Gastrocnemius medialis (tissue), 4 donors: Measurements from ENCODE around the gene ZNF503. TPM values are rescaled to one million over a fixed set of nuclear protein-coding genes. Genes with fewer than 3 reads are reported as not detected.

Source experiments
- ATAC-seq, 2 donors: fragments of 150-250 bp; one replicate each; pipeline ENCODE4 v1.9.1; 2016
- DNase-seq, 2 donors: peaks; one replicate each; pipeline ENCODE4 v3.0.0-alpha.2; 2019
- H3K27ac ChIP-seq, 4 donors: fragments of 200-600 bp; sonication (generic); 1 replicate in 1 of 4; 2 replicates in 3 of 4; pipeline ENCODE4 v1.5.1; 2016 to 2018; ENCODE audit warnings: mild to moderate bottlenecking in 2 of 4, moderate library complexity in 1 of 4
- H3K27me3 ChIP-seq, 3 donors: fragments of 200-600 bp; sonication (generic) in 2 of 3; 1 replicate in 1 of 3; 2 replicates in 2 of 3; pipeline versions ENCODE4 v1.5.1 to v1.6.0; 2016 to 2019; ENCODE audit warnings: mild to moderate bottlenecking in 1 of 3, moderate library complexity in 1 of 3
- H3K36me3 ChIP-seq, 2 donors: fragments of 200-600 bp; sonication (generic) in 1 of 2; one replicate each; pipeline ENCODE4 v1.5.1; 2017 to 2018
- H3K4me1 ChIP-seq, 2 donors: fragments of 200-600 bp; sonication (generic) in 1 of 2; one replicate each; pipeline ENCODE4 v1.5.1; 2016 to 2017; ENCODE audit warnings: mild to moderate bottlenecking in 2 of 2
- H3K4me3 ChIP-seq, 4 donors: fragments of 200-600 bp; sonication (generic) in 3 of 4; 1 replicate in 1 of 4; 2 replicates in 3 of 4; pipeline ENCODE4 v1.5.1; 2016 to 2019; ENCODE audit warnings: mild to moderate bottlenecking in 2 of 4
- H3K9me3 ChIP-seq, 3 donors: fragments of 200-600 bp; sonication (generic) in 2 of 3; 1 replicate in 1 of 3; 2 replicates in 2 of 3; pipeline ENCODE4 v1.5.1; 2016 to 2019
- CTCF ChIP-seq, 5 experiments: fragments of 450-650 bp in 3 of 5; fragments of 200-600 bp in 2 of 5; sonication (generic) in 2 of 5; IDR thresholded peaks in 4 of 5; conservative IDR thresholded peaks in 1 of 5; 1 replicate in 4 of 5; 2 replicates in 1 of 5; pipeline ENCODE4 v1.5.1; 2016 to 2019; ENCODE audit warnings: antibody characterized with exemption in 5 of 5, mild to moderate bottlenecking in 3 of 5, moderate library complexity in 3 of 5
- POLR2A ChIP-seq, 2 donors: fragments of 450-650 bp; IDR thresholded peaks; one replicate each; pipeline ENCODE4 v1.6.1; 2017; ENCODE audit warnings: antibody characterized with exemption in 2 of 2, mild to moderate bottlenecking in 2 of 2, moderate library complexity in 2 of 2
- in situ Hi-C, 4 donors: fragments of 200-750 bp; cut with MboI; loops; one replicate each; pipeline versions ENCODE4 v1.15.0 to v1.8.0; 2017; ENCODE audit warnings: low sequenced_read_pairs in 4 of 4
- intact Hi-C: fragments of 100-400 bp; cut with DNase I; formaldehyde crosslinking; loops from one replicate; pipeline ENCODE4 v1.15.1; 2023; ENCODE audit warnings: low total_unique reads
- total RNA-seq, 4 donors: library from RNA; depleted of rRNA; stranded (reverse); fragments of >200 nt; gene quantifications; one replicate each; pipeline versions ENCODE4 v1.1.0 to v1.2.3, GENCODE V29; 2016

Gene ZNF503
- total RNA-seq, 4 donors from 2014 or later, result 1.7 to 2.0 (median 1.8) TPM

GRCh38 chr10:75398200-75398691 lies 3.3 kb downstream of the ZNF503 start:
- DNase-seq (no peak), ATAC-seq (no peak)
- Histone ChIP-seq H3K27me3 (peaks cover 2 to 31% (median 23%) of the 10 kb centered on the region in 3 donors), H3K4me3 (peak overlapping the region in 2 of 4 donors; percentile 57 to 71), H3K36me3 (no peaks in the 10 kb centered on the region), H3K4me1 (peaks cover 0 to 25% of the 10 kb centered on the region in 2 donors), H3K27ac (peak overlapping the region in 3 of 4 donors; percentile 24 to 98 (median 97)), H3K9me3 (no peaks in the 10 kb centered on the region)
- in situ Hi-C loops, result loop anchor here (10.0 to 25.0 kb wide), 5 partner anchors 637 to 1164 kb away; no protein-coding TSS in a partner anchor
- TF ChIP-seq POLR2A (IDR thresholded peaks at IDR 0.05) (no peak), CTCF (IDR thresholded peaks at IDR 0.05 in 4 of 5, conservative IDR thresholded peaks at IDR 0.05 in 1 of 5) (no peak)
- intact Hi-C loops, result loop anchor here (5.0 kb wide), 1 partner anchor 904 kb away; no protein-coding TSS in a partner anchor

- peaks cover 2 to 25% (median 22%) of the 10 kb centered on the region in 3 donors for H3K27me3 ChIP-seq
- H3K27ac ChIP-seq, result peak overlapping the region; percentile 21 to 58 (median 54)
- H3K36me3 ChIP-seq, result no peaks in the 10 kb centered on the region
- DNase-seq, result no peak
- no peak for ATAC-seq
- in situ Hi-C loops (loop anchor here (10.0 to 25.0 kb wide), 5 partner anchors 637 to 1165 kb away; no protein-coding TSS in a partner anchor), intact Hi-C loops (loop anchor here (5.0 kb wide), 1 partner anchor 905 kb away; no protein-coding TSS in a partner anchor)
- TF ChIP-seq POLR2A (IDR thresholded peaks at IDR 0.05) (no peak), CTCF (IDR thresholded peaks at IDR 0.05 in 4 of 5, conservative IDR thresholded peaks at IDR 0.05 in 1 of 5) (no peak)
- peaks cover 0 to 19% of the 10 kb centered on the region in 2 donors for H3K4me1 ChIP-seq
- no peaks in the 10 kb centered on the region for H3K9me3 ChIP-seq
- peak overlapping the region in 2 of 4 donors; percentile 26 to 45 for H3K4me3 ChIP-seq
These were observed 3.9 kb downstream of the ZNF503 start for GRCh38 chr10:75397496-75398199.

GRCh38 chr10:75396631-75397495 lies 4.7 kb downstream of the ZNF503 start:
- Histone ChIP-seq H3K27ac (peak overlapping the region; percentile 21 to 58 (median 54)), H3K4me1 (peaks cover 0 to 17% of the 10 kb centered on the region in 2 donors), H3K36me3 (no peaks in the 10 kb centered on the region), H3K4me3 (peak overlapping the region; percentile 15 to 49 (median 36)), H3K9me3 (no peaks in the 10 kb centered on the region), H3K27me3 (peaks cover 2 to 23% (median 22%) of the 10 kb centered on the region in 3 donors)
- no peak for ATAC-seq
- intact Hi-C loops, result loop anchor here (5.0 kb wide), 1 partner anchor 905 kb away; no protein-coding TSS in a partner anchor
- no peak for DNase-seq
- TF ChIP-seq POLR2A (IDR thresholded peaks at IDR 0.05) (no peak), CTCF (IDR thresholded peaks at IDR 0.05 in 4 of 5, conservative IDR thresholded peaks at IDR 0.05 in 1 of 5) (no peak)
- in situ Hi-C loops, result loop anchor here (10.0 to 25.0 kb wide), 5 partner anchors 638 to 1165 kb away; no protein-coding TSS in a partner anchor

GRCh38 chr10:75395932-75396630 lies 5.5 kb downstream of the ZNF503 start:
- no peak for ATAC-seq

More at GRCh38 chr10:75395932-75396630, 5.5 kb downstream of the ZNF503 start:
- Histone ChIP-seq H3K27me3 (peaks cover 2 to 23% (median 22%) of the 10 kb centered on the region in 3 donors), H3K36me3 (no peaks in the 10 kb centered on the region), H3K4me3 (peak overlapping the region; percentile 25 to 49 (median 36)), H3K27ac (peak overlapping the region; percentile 21 to 58 (median 54)), H3K9me3 (no peaks in the 10 kb centered on the region), H3K4me1 (peaks cover 0 to 17% of the 10 kb centered on the region in 2 donors)
- TF ChIP-seq POLR2A (IDR thresholded peaks at IDR 0.05) (no peak), CTCF (IDR thresholded peaks at IDR 0.05 in 4 of 5, conservative IDR thresholded peaks at IDR 0.05 in 1 of 5) (no peak)
- no peak for DNase-seq
- in situ Hi-C loops, result loop anchor here (10.0 to 25.0 kb wide), 5 partner anchors 639 to 1166 kb away; no protein-coding TSS in a partner anchor
- intact Hi-C loops, result loop anchor here (1.0 to 5.0 kb wide), 2 partner anchors 640 to 906 kb away; no protein-coding TSS in a partner anchor
